ENCODE data around the gene ADNP. TPM values are rescaled to one million over a fixed set of nuclear protein-coding genes. Genes with fewer than 3 reads are reported as not detected.

The ADNP gene
- total RNA-seq, 1 donor from 2014 or later, result 92.7 TPM

DNA sequence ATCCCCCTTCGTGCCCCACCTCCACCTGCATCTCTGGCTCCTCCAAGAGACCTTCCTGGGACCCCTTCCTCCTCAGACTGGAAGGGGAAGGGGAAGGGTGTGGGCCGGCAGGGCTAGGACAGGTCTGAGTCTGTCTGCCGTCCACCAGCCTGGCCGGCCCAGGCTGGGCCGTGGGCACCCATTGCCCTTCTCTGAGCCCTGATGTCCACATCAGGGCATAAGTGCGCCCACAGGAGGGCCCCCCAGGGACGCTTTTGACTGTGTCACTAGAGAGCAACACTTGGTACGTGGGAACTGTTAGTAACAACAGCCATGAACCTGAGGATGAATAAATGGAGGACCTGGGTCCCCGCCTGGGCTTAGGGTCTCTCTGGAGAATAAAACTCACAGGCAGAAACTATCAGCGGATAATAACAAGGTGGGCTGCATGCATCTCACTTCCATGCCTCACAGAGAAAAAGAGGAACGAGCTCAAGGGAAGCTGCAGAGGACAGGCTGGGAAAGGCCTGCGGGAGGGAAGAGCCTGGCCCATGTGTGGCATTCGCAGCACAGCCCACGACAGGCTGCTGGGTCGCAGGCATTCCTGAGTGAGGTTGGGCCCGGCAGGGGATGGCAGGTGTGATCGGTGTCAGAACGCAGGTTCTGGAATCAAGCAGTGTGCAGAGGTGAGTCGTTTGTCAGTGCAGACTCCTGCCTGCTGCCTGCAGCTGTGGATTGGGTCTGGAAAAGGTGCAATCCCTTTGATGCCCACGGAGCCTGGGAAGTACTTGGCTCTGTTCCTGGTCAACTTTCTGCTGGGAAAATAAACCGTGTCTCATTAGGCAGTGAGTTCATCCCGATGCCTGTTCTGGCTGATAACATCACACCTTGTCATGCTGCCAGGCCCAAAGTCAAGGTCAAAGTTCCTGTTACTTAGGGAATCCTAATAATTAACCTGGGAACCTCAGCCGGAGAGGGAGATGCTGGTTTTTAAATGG is 75.5 kb downstream of the ADNP start:
- Mint-ChIP-seq H3K27me3 (ENCODE audit: unreplicated experiment) (no peaks in the 10 kb centered on the region), H3K4me3 (ENCODE audit: unreplicated experiment) (no peak overlapping the region), H3K36me3 (ENCODE audit: low read depth, unreplicated experiment) (no peaks in the 10 kb centered on the region), H3K4me1 (ENCODE audit: unreplicated experiment) (no peaks in the 10 kb centered on the region), H3K9me3 (ENCODE audit: unreplicated experiment) (no peaks in the 10 kb centered on the region), H3K27ac (ENCODE audit: unreplicated experiment) (no peak overlapping the region)
- DNase-seq (ENCODE audit: low spot score), result no peak
- TF ChIP-seq, protein P1, sequence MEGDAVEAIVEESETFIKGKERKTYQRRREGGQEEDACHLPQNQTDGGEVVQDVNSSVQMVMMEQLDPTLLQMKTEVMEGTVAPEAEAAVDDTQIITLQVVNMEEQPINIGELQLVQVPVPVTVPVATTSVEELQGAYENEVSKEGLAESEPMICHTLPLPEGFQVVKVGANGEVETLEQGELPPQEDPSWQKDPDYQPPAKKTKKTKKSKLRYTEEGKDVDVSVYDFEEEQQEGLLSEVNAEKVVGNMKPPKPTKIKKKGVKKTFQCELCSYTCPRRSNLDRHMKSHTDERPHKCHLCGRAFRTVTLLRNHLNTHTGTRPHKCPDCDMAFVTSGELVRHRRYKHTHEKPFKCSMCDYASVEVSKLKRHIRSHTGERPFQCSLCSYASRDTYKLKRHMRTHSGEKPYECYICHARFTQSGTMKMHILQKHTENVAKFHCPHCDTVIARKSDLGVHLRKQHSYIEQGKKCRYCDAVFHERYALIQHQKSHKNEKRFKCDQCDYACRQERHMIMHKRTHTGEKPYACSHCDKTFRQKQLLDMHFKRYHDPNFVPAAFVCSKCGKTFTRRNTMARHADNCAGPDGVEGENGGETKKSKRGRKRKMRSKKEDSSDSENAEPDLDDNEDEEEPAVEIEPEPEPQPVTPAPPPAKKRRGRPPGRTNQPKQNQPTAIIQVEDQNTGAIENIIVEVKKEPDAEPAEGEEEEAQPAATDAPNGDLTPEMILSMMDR (IDR thresholded peaks at IDR 0.05; ENCODE audit: unreplicated experiment), result no peak

DNA sequence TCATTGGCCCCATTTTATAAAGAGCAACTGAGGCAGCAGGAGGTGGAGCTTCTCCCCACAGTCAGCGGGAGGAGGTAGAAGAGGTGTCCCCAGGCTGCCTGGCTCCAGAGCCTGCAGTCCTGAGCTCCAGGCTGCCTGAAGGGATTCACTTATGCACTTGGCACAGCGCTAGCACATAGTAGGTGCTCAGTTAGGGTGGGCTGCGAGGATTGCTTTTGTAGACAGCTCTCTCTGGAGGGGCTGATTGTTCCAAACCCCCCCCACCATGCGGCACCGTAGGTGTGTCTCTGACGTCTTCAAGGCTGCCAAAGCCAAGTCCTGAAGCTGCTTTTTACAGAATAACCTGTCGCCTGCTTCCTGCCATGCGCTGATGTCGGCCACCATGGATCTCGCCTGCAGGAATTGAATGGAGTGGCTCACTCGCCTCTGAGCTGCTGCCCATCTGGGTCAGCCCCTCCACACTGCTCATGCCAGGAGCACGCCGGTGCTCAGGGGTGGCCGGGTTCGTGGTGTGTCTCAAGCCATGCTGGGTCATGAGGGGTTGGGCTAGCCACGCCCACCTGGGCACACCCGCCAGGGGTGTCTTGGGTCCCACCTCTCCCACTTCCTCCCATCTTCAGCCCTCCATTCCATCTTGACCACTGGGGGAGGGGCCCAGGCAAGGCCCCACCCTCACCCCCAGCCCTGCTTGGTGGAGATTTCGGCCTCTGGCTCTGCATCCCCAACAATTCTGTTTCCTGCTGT is 76.6 kb downstream of the ADNP start:
- Mint-ChIP-seq H3K4me3 (ENCODE audit: unreplicated experiment) (no peak overlapping the region), H3K9me3 (ENCODE audit: unreplicated experiment) (no peaks in the 10 kb centered on the region), H3K4me1 (ENCODE audit: unreplicated experiment) (peaks cover 5% of the 10 kb centered on the region), H3K36me3 (ENCODE audit: low read depth, unreplicated experiment) (peaks cover 3% of the 10 kb centered on the region), H3K27ac (ENCODE audit: unreplicated experiment) (no peak overlapping the region), H3K27me3 (ENCODE audit: unreplicated experiment) (no peaks in the 10 kb centered on the region)
- no peak for DNase-seq (ENCODE audit: low spot score)
- TF ChIP-seq, protein P1 (IDR thresholded peaks at IDR 0.05; ENCODE audit: unreplicated experiment), result no peak

DNA sequence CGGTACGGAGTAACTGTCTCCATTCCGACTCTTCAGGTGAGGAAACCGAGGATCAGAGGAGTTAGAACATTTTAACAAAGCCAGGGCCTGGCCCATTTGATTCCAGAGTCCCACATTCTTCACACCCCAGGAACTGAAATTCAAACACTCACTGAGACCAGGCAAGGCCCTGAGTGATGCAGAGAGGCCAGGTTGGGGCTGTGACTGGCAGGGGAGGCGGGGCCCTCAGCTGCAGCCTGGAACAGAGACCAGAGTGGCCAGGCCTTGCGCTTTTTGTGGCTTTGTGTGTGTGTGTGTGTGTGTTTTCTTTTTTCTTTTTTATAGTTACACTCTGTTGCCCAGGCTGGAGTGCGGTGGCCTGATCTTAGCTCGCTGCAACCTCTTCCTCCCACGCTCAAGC is 79.2 kb downstream of the ADNP start:
- TF ChIP-seq, protein P1 (IDR thresholded peaks at IDR 0.05; ENCODE audit: unreplicated experiment), result no peak
- no peak for DNase-seq (ENCODE audit: low spot score)
- H3K27ac Mint-ChIP-seq (ENCODE audit: unreplicated experiment), result no peak overlapping the region

DNA sequence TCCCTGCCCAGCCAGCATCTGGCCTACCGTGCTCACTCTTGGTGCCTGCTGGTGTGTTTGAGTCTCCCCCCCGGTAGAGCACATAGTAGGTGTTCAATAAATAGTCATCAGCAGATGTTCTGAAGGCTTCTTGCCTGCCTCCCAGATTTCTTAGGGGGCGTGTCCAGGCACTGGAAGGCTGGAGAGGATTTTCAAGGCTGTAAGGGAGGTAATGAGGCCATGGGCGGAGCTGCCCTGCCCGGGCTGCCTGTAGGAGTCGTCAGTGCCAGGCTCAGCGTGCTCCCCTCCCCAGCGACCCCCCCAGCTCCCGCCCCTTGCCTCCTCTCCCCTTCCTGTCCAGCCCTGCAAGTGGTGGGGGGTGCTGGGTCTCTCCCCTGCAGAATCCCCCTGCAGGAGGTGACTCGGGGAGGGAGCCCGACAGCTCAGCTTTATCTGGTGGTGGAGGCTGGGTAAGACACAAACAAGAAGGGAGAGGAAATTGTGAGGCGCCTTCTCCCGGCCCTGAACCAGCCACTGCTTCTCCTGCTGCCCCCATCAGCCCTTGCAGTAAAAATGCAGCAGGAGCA is 80.4 kb downstream of the ADNP start:
- no peaks in the 10 kb centered on the region for H3K9me3 Mint-ChIP-seq (ENCODE audit: unreplicated experiment)
- H3K27me3 Mint-ChIP-seq (ENCODE audit: unreplicated experiment), result no peaks in the 10 kb centered on the region
- TF ChIP-seq, protein P1 (IDR thresholded peaks at IDR 0.05; ENCODE audit: unreplicated experiment), result no peak
- peaks cover 3% of the 10 kb centered on the region for H3K36me3 Mint-ChIP-seq (ENCODE audit: low read depth, unreplicated experiment)
- H3K4me1 Mint-ChIP-seq (ENCODE audit: unreplicated experiment), result peaks cover 5% of the 10 kb centered on the region
- no peak for DNase-seq (ENCODE audit: low spot score)
- no peak overlapping the region for H3K27ac Mint-ChIP-seq (ENCODE audit: unreplicated experiment)
- no peak overlapping the region for H3K4me3 Mint-ChIP-seq (ENCODE audit: unreplicated experiment)

More for the DNA sequence above, 79.2 kb downstream of the ADNP start:
- Mint-ChIP-seq H3K4me1 (ENCODE audit: unreplicated experiment) (peaks cover 5% of the 10 kb centered on the region), H3K27me3 (ENCODE audit: unreplicated experiment) (no peaks in the 10 kb centered on the region), H3K4me3 (ENCODE audit: unreplicated experiment) (no peak overlapping the region), H3K36me3 (ENCODE audit: low read depth, unreplicated experiment) (peaks cover 3% of the 10 kb centered on the region), H3K9me3 (ENCODE audit: unreplicated experiment) (no peaks in the 10 kb centered on the region)
